Liver (tissue), 9 donors: Measurements from ENCODE around the gene LRRC55. TPM values are rescaled to one million over a fixed set of nuclear protein-coding genes. Genes with fewer than 3 reads are reported as not detected.

Experiments
- DNase-seq: peaks from one replicate; pipeline ENCODE4 v3.0.0-alpha.2; 2017; ENCODE audit warnings: low spot score
- H3K27ac ChIP-seq, 2 donors: one replicate each; pipeline ENCODE4 v1.7.0; 2013; ENCODE audit warnings: inconsistent platforms in 2 of 2, low read length in 2 of 2, control low read depth in 1 of 2, low read depth in 1 of 2, mild to moderate bottlenecking in 1 of 2
- H3K27me3 ChIP-seq, 4 donors: one replicate each; pipeline versions ENCODE4 v1.6.1 to v1.7.0; 2013; ENCODE audit warnings: low read length in 3 of 4, inconsistent platforms in 1 of 4, mild to moderate bottlenecking in 1 of 4, moderate library complexity in 1 of 4; ENCODE audit not compliant: control insufficient read depth in 4 of 4, insufficient read depth in 4 of 4
- H3K36me3 ChIP-seq, 4 donors: one replicate each; pipeline versions ENCODE4 v1.6.1 to v1.7.0; 2013; ENCODE audit warnings: low read length in 3 of 4, mild to moderate bottlenecking in 3 of 4, low read depth in 1 of 4, moderate library complexity in 1 of 4; ENCODE audit not compliant: control insufficient read depth in 4 of 4, insufficient read depth in 3 of 4
- H3K4me1 ChIP-seq, 4 donors: one replicate each; pipeline versions ENCODE4 v1.6.1 to v1.7.0; 2013; ENCODE audit warnings: low read length in 3 of 4, mild to moderate bottlenecking in 3 of 4, moderate library complexity in 1 of 4; ENCODE audit not compliant: control insufficient read depth in 4 of 4, insufficient read depth in 4 of 4
- H3K4me3 ChIP-seq, 3 donors: one replicate each; pipeline versions ENCODE4 v1.6.1 to v1.7.0; 2013; ENCODE audit warnings: low read length in 3 of 3, control low read depth in 1 of 3, low read depth in 1 of 3, mild to moderate bottlenecking in 1 of 3
- H3K9ac ChIP-seq, 2 donors: one replicate each; pipeline ENCODE4 v1.7.0; 2013; ENCODE audit warnings: low read length in 2 of 2, mild to moderate bottlenecking in 2 of 2, moderate library complexity in 2 of 2, control low read depth in 1 of 2, low read depth in 1 of 2
- H3K9me3 ChIP-seq, 4 donors: one replicate each; pipeline versions ENCODE4 v1.6.1 to v1.7.0; 2013; ENCODE audit warnings: low read length in 3 of 4; ENCODE audit not compliant: control insufficient read depth in 4 of 4
- EGR1 ChIP-seq, 2 donors: IDR thresholded peaks; 2 replicates each; pipeline ENCODE4 v1.6.1; 2016 to 2018; ENCODE audit warnings: antibody characterized with exemption in 2 of 2, low read depth in 2 of 2
- FOXA1 ChIP-seq: IDR thresholded peaks from 2 replicates; pipeline ENCODE4 v1.6.1; 2016; ENCODE audit warnings: antibody characterized with exemption
- FOXA2 ChIP-seq: IDR thresholded peaks from 2 replicates; pipeline ENCODE4 v1.6.1; 2016; ENCODE audit warnings: antibody characterized with exemption
- GABPA ChIP-seq, 2 donors: IDR thresholded peaks in 1 of 2; conservative IDR thresholded peaks in 1 of 2; 2 replicates each; pipeline ENCODE4 v1.6.1; 2016; ENCODE audit warnings: antibody characterized with exemption in 2 of 2, mild to moderate bottlenecking in 1 of 2, moderate library complexity in 1 of 2
- HNF4A ChIP-seq, 2 donors: conservative IDR thresholded peaks; 2 replicates each; pipeline ENCODE4 v1.6.1; 2016; ENCODE audit warnings: antibody characterized with exemption in 2 of 2, mild to moderate bottlenecking in 2 of 2
- HNF4G ChIP-seq: IDR thresholded peaks from 2 replicates; pipeline ENCODE4 v1.6.1; 2016; ENCODE audit warnings: antibody characterized with exemption
- JUND ChIP-seq, 2 donors: IDR thresholded peaks; 2 replicates each; pipeline ENCODE4 v1.6.1; 2016; ENCODE audit warnings: antibody characterized with exemption in 2 of 2
- NR2F2 ChIP-seq: IDR thresholded peaks from 2 replicates; pipeline ENCODE4 v1.6.1; 2016; ENCODE audit warnings: antibody characterized with exemption
- RAD21 ChIP-seq, 2 donors: IDR thresholded peaks; 2 replicates each; pipeline ENCODE4 v1.6.1; 2016; ENCODE audit warnings: antibody characterized with exemption in 2 of 2, mild to moderate bottlenecking in 2 of 2
- RXRA ChIP-seq, 2 donors: IDR thresholded peaks; 2 replicates each; pipeline ENCODE4 v1.6.1; 2017 to 2018; ENCODE audit warnings: antibody characterized with exemption in 2 of 2, mild to moderate bottlenecking in 1 of 2
- SP1 ChIP-seq: IDR thresholded peaks from 2 replicates; pipeline ENCODE4 v1.6.1; 2018; ENCODE audit warnings: antibody characterized with exemption, mild to moderate bottlenecking
- TAF1 ChIP-seq: conservative IDR thresholded peaks from 2 replicates; pipeline ENCODE4 v1.6.1; 2016; ENCODE audit warnings: antibody characterized with exemption, mild to moderate bottlenecking
- YY1 ChIP-seq: IDR thresholded peaks from 2 replicates; pipeline ENCODE4 v1.6.1; 2016; ENCODE audit warnings: antibody characterized with exemption, mild to moderate bottlenecking
- WGBS: extraction: QIAGEN DNeasy Blood & Tissue Kit; methylation state at CpG from one replicate; pipeline ENCODE4 v1.1.7; 2013; 5-methylcytosine and 5-hydroxymethylcytosine counted together
- polyA plus RNA-seq, 2 donors: library from polyadenylated mRNA; stranded (reverse) in 1 of 2; unstranded in 1 of 2; fragments of 200-250 nt in 1 of 2; fragments of >200 nt in 1 of 2; fragmentation: Nextera tagmentation in 1 of 2; extraction: Ambion mirVana in 1 of 2; gene quantifications; one replicate each; pipeline versions ENCODE4 v1.2.1 to v1.2.3, GENCODE V29; 2013 to 2015
- total RNA-seq, 2 donors: library from RNA; depleted of rRNA; stranded (reverse); fragments of >200 nt; gene quantifications; one replicate each; pipeline ENCODE4 v1.2.3, GENCODE V29; 2014
- TF ChIP-seq, protein P1 (sequence below): IDR thresholded peaks from 2 replicates; pipeline ENCODE4 v1.6.1; 2016; ENCODE audit warnings: antibody characterized with exemption
- TF ChIP-seq, protein P2 (sequence below): fragments of 150-350 bp; IDR thresholded peaks from 2 replicates; pipeline ENCODE4 v1.5.1; 2017; ENCODE audit warnings: improper control_type of control experiment, low read depth, low read length; ENCODE audit not compliant: missing input control
- TF ChIP-seq, protein P3 (sequence below): IDR thresholded peaks from 2 replicates; pipeline ENCODE4 v1.6.1; 2016; ENCODE audit warnings: antibody characterized with exemption
- TF ChIP-seq, protein P4 (sequence below): IDR thresholded peaks from 2 replicates; pipeline ENCODE4 v1.6.1; 2016; ENCODE audit warnings: antibody characterized with exemption
- TF ChIP-seq, protein P5 (sequence below): IDR thresholded peaks from 2 replicates; pipeline ENCODE4 v1.6.1; 2016; ENCODE audit warnings: antibody characterized with exemption, mild to moderate bottlenecking
- donor health status: healthy.
- donor health status: healthy.
- donor health status: healthy.
- donor health status: healthy.
- donor health status: healthy.

The LRRC55 gene
- total and polyA plus RNA-seq, 4 donors = under 0.01 to 1.5 (median 0.72) TPM

DNA sequence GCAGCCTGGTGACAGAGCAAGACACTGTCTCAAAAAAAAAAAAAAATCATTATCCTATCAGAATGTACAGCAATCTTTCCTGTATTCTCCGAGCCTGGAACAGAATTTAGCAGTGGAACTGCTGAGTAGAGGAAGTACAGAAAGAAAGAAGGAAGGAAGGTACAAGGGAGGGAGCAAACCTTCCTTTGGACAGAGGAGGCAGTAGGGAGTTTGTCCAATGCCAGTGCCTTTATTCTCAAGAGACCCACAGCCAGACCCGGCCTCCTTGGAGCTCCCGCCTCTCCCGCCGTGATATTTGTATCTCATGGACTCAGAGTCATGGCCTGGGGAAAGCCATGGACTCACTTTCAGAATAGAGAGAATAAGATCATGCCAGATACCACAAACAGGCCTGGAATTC is 37.7 kb upstream of the LRRC55 start:
- Histone ChIP-seq H3K9me3 (no peaks in the 10 kb centered on the region), H3K36me3 (no peaks in the 10 kb centered on the region), H3K4me3 (no peak overlapping the region), H3K9ac (no peak overlapping the region), H3K27me3 (no peaks in the 10 kb centered on the region), H3K27ac (no peak overlapping the region), H3K4me1 (no peaks in the 10 kb centered on the region)
- TF ChIP-seq YY1 (no peak), SP1 (no peak), FOXA2 (no peak), EGR1 (IDR thresholded peaks at IDR 0.05; ENCODE audit: low read depth in 2 of 2) (no peak), TAF1 (no peak), HNF4G (no peak), RAD21 (IDR thresholded peaks at IDR 0.05) (no peak), FOXA1 (no peak), JUND (IDR thresholded peaks at IDR 0.05) (no peak), HNF4A (conservative IDR thresholded peaks at IDR 0.05) (no peak), GABPA (IDR thresholded peaks at IDR 0.05 in 1 of 2, conservative IDR thresholded peaks at IDR 0.05 in 1 of 2) (no peak), NR2F2 (no peak)
- TF ChIP-seq, protein P1, sequence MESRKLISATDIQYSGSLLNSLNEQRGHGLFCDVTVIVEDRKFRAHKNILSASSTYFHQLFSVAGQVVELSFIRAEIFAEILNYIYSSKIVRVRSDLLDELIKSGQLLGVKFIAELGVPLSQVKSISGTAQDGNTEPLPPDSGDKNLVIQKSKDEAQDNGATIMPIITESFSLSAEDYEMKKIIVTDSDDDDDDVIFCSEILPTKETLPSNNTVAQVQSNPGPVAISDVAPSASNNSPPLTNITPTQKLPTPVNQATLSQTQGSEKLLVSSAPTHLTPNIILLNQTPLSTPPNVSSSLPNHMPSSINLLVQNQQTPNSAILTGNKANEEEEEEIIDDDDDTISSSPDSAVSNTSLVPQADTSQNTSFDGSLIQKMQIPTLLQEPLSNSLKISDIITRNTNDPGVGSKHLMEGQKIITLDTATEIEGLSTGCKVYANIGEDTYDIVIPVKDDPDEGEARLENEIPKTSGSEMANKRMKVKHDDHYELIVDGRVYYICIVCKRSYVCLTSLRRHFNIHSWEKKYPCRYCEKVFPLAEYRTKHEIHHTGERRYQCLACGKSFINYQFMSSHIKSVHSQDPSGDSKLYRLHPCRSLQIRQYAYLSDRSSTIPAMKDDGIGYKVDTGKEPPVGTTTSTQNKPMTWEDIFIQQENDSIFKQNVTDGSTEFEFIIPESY = no peak
- TF ChIP-seq, protein P2, sequence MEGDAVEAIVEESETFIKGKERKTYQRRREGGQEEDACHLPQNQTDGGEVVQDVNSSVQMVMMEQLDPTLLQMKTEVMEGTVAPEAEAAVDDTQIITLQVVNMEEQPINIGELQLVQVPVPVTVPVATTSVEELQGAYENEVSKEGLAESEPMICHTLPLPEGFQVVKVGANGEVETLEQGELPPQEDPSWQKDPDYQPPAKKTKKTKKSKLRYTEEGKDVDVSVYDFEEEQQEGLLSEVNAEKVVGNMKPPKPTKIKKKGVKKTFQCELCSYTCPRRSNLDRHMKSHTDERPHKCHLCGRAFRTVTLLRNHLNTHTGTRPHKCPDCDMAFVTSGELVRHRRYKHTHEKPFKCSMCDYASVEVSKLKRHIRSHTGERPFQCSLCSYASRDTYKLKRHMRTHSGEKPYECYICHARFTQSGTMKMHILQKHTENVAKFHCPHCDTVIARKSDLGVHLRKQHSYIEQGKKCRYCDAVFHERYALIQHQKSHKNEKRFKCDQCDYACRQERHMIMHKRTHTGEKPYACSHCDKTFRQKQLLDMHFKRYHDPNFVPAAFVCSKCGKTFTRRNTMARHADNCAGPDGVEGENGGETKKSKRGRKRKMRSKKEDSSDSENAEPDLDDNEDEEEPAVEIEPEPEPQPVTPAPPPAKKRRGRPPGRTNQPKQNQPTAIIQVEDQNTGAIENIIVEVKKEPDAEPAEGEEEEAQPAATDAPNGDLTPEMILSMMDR = no peak
- TF ChIP-seq, protein P3, sequence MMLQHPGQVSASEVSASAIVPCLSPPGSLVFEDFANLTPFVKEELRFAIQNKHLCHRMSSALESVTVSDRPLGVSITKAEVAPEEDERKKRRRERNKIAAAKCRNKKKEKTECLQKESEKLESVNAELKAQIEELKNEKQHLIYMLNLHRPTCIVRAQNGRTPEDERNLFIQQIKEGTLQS = no peak
- TF ChIP-seq, protein P4, sequence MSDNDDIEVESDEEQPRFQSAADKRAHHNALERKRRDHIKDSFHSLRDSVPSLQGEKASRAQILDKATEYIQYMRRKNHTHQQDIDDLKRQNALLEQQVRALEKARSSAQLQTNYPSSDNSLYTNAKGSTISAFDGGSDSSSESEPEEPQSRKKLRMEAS = no peak
- DNase-seq = no peak
- 77% methylated on average over 5 of the region's 5 CpGs for WGBS

DNA sequence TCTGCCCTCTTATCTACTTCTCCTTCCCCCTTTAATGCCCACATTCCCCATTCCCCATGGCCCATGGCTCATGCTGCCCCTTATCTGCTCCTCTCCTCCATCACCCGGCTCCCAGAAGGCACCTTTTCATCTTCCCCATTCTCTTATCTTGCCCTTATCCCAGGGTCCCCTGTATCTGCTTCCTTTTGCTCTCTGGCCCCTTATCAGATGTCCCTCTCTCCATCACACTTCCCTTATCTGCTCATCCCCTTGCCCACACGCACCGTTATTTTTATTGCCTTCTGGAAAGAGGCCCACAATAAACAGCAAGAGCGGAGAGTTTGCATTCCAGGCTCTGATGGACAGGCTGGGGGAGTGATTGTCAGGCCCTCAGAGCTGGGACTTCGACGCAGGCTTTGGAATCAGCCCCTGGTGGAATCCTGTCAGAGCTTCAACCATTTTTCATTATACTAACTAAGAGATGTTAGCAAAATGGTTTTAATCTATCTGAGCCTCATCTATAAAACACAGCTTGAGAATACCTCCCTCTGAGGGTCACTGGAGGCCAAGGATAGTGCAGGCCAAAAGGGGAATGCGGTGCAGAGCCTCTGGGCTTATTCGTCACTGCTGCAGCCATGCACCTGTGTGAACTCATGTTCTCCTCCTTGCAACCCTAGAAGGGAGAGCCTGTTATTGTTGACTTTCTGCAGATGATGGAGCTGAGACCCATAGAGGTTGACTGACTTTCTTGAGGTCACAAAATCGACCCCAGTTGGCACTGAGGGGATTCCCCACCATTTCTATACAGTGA is 37.0 kb upstream of the LRRC55 start:
- Histone ChIP-seq H3K9ac (no peak overlapping the region), H3K27ac (no peak overlapping the region), H3K4me3 (no peak overlapping the region), H3K4me1 (no peaks in the 10 kb centered on the region), H3K9me3 (no peaks in the 10 kb centered on the region), H3K36me3 (no peaks in the 10 kb centered on the region), H3K27me3 (no peaks in the 10 kb centered on the region)
- DNase-seq = no peak
- WGBS = 52% methylated on average over 9 of the region's 9 CpGs
- TF ChIP-seq HNF4G = no peak
- TF ChIP-seq, protein P5, sequence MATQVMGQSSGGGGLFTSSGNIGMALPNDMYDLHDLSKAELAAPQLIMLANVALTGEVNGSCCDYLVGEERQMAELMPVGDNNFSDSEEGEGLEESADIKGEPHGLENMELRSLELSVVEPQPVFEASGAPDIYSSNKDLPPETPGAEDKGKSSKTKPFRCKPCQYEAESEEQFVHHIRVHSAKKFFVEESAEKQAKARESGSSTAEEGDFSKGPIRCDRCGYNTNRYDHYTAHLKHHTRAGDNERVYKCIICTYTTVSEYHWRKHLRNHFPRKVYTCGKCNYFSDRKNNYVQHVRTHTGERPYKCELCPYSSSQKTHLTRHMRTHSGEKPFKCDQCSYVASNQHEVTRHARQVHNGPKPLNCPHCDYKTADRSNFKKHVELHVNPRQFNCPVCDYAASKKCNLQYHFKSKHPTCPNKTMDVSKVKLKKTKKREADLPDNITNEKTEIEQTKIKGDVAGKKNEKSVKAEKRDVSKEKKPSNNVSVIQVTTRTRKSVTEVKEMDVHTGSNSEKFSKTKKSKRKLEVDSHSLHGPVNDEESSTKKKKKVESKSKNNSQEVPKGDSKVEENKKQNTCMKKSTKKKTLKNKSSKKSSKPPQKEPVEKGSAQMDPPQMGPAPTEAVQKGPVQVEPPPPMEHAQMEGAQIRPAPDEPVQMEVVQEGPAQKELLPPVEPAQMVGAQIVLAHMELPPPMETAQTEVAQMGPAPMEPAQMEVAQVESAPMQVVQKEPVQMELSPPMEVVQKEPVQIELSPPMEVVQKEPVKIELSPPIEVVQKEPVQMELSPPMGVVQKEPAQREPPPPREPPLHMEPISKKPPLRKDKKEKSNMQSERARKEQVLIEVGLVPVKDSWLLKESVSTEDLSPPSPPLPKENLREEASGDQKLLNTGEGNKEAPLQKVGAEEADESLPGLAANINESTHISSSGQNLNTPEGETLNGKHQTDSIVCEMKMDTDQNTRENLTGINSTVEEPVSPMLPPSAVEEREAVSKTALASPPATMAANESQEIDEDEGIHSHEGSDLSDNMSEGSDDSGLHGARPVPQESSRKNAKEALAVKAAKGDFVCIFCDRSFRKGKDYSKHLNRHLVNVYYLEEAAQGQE = no peak
- no peak for TF ChIP-seq FOXA1
- TF ChIP-seq, protein P2 = no peak
- TF ChIP-seq GABPA (IDR thresholded peaks at IDR 0.05 in 1 of 2, conservative IDR thresholded peaks at IDR 0.05 in 1 of 2) = no peak
- TF ChIP-seq NR2F2 = no peak
- no peak for TF ChIP-seq RXRA (IDR thresholded peaks at IDR 0.05)
- no peak for TF ChIP-seq SP1
- no peak for TF ChIP-seq TAF1
- TF ChIP-seq YY1 = no peak
- TF ChIP-seq, protein P3 = no peak
- TF ChIP-seq RAD21 (IDR thresholded peaks at IDR 0.05) = no peak
- TF ChIP-seq HNF4A (conservative IDR thresholded peaks at IDR 0.05) = no peak
- no peak for TF ChIP-seq JUND (IDR thresholded peaks at IDR 0.05)
